ENCODE measurements around the gene GOLT1A. TPM values are rescaled to one million over a fixed set of nuclear protein-coding genes. Genes with fewer than 3 reads are reported as not detected.

The GOLT1A gene
- total and polyA plus RNA-seq, 7 donors = 9.6 to 12.5 (median 12.0) TPM; not detected in 4

GRCh38 chr1:204197068-204197467 lies 16.7 kb downstream of the GOLT1A start:
- Histone ChIP-seq H3K27me3 (peaks cover 0 to 53% (median 0%) of the 10 kb centered on the region in 3 donors), H3K36me3 (no peaks in the 10 kb centered on the region), H3K4me3 (no peak overlapping the region), H3K27ac (no peak overlapping the region), H3K9me3 (no peaks in the 10 kb centered on the region), H3K4me1 (no peaks in the 10 kb centered on the region)
- 80 to 82% methylated on average over 5 of the region's 5 CpGs for WGBS, 2 donors
- intact Hi-C loops (cut with DNase I) = no loop called here
- no peak for DNase-seq
- no peak for TF ChIP-seq POLR2A (IDR thresholded peaks at IDR 0.05)
- TF ChIP-seq CTCF (IDR thresholded peaks at IDR 0.05) = no peak
- no peak for TF ChIP-seq EP300 (IDR thresholded peaks at IDR 0.05)
- TF ChIP-seq POLR2AphosphoS5 (IDR thresholded peaks at IDR 0.05) = no peak

GRCh38 chr1:204196068-204196795 lies 17.6 kb downstream of the GOLT1A start, which contains the start of gene KISS1:
Gene KISS1, minus strand, starts transcription at chr1:204196491. Its CDS starts 3,615 bp downstream, at chr1:204192876.
- Histone ChIP-seq H3K27me3 (peaks cover 0 to 56% (median 0%) of the 10 kb centered on the region in 3 donors), H3K9me3 (no peaks in the 10 kb centered on the region), H3K4me3 (no peak within 1 kb of the TSS), H3K27ac (no peak within 1 kb of the TSS), H3K36me3 (no peaks in the 10 kb centered on the region), H3K4me1 (no peaks in the 10 kb centered on the region)
- 47 to 63% methylated on average over 18 of the region's 18 CpGs for WGBS, 2 donors
- DNase-seq = no peak
- intact Hi-C loops (cut with DNase I) = no loop called here
- TF ChIP-seq CTCF (IDR thresholded peaks at IDR 0.05) = no peak
- TF ChIP-seq EP300 (IDR thresholded peaks at IDR 0.05) = no peak
- TF ChIP-seq POLR2A (IDR thresholded peaks at IDR 0.05) = no peak
- no peak for TF ChIP-seq POLR2AphosphoS5 (IDR thresholded peaks at IDR 0.05)

- intact Hi-C loops (cut with DNase I) = no loop called here
- Histone ChIP-seq H3K27ac (no peak overlapping the region), H3K4me1 (peaks cover 0 to 7% (median 0%) of the 10 kb centered on the region in 4 donors), H3K36me3 (no peaks in the 10 kb centered on the region), H3K4me3 (no peak overlapping the region), H3K27me3 (peaks cover 1 to 58% (median 6%) of the 10 kb centered on the region in 3 donors), H3K9me3 (no peaks in the 10 kb centered on the region)
- no peak for DNase-seq
- TF ChIP-seq CTCF (IDR thresholded peaks at IDR 0.05) (no peak), POLR2AphosphoS5 (IDR thresholded peaks at IDR 0.05) (no peak), POLR2A (IDR thresholded peaks at IDR 0.05) (no peak), EP300 (IDR thresholded peaks at IDR 0.05) (no peak)
- WGBS, 2 donors = 59 to 88% methylated on average over 7 of the region's 7 CpGs
Measured at GRCh38 chr1:204194771-204195170, 19.0 kb downstream of the GOLT1A start.

- 22 to 75% methylated on average over 2 of the region's 2 CpGs for WGBS, 2 donors
- DNase-seq = no peak
Measured at GRCh38 chr1:204194080-204194479, 19.7 kb downstream of the GOLT1A start.

More at GRCh38 chr1:204194080-204194479, 19.7 kb downstream of the GOLT1A start:
- intact Hi-C loops (cut with DNase I) = no loop called here
- no peaks in the 10 kb centered on the region for H3K9me3 ChIP-seq
- TF ChIP-seq CTCF (IDR thresholded peaks at IDR 0.05) (no peak), POLR2AphosphoS5 (IDR thresholded peaks at IDR 0.05) (no peak), POLR2A (IDR thresholded peaks at IDR 0.05) (no peak), EP300 (IDR thresholded peaks at IDR 0.05) (no peak)
- H3K4me3 ChIP-seq = no peak overlapping the region
- H3K27me3 ChIP-seq = peaks cover 6 to 59% (median 8%) of the 10 kb centered on the region in 3 donors
- H3K27ac ChIP-seq = no peak overlapping the region
- H3K4me1 ChIP-seq = peaks cover 0 to 7% (median 0%) of the 10 kb centered on the region in 4 donors
- no peaks in the 10 kb centered on the region for H3K36me3 ChIP-seq
